WERI-Rb-1 (cell line): ENCODE data around the gene DPY19L1.
"Not testable (repeated sequence)": the region's sequence is repeated elsewhere in the genome, so short reads cannot be mapped to it uniquely, and the experiment has no call there.

ENCODE experiments used
- DNase-seq: peaks from one replicate; pipeline ENCODE4 v3.0.0-alpha.2; 2020
- H3K27ac ChIP-seq: fragments of 250-450 bp; sonication (Bioruptor Pico); 2 replicates; pipeline ENCODE4 v1.5.1; 2020; ENCODE audit warnings: mild to moderate bottlenecking, moderate library complexity
- H3K27me3 ChIP-seq: fragments of 250-450 bp; sonication (Bioruptor Pico); 2 replicates; pipeline ENCODE4 v1.5.1; 2021; ENCODE audit warnings: mild to moderate bottlenecking, low read depth, moderate library complexity; ENCODE audit not compliant: insufficient read depth, severe bottlenecking
- H3K36me3 ChIP-seq: fragments of 250-450 bp; sonication (Bioruptor Pico); 2 replicates; pipeline ENCODE4 v1.5.1; 2020; ENCODE audit warnings: mild to moderate bottlenecking, moderate library complexity
- H3K4me3 ChIP-seq: 2 replicates; pipeline ENCODE4 v1.5.1; 2011; ENCODE audit warnings: low read depth, mild to moderate bottlenecking, control low read depth, low read length
- H3K9me3 ChIP-seq: fragments of 250-450 bp; sonication (Bioruptor Pico); 2 replicates; pipeline ENCODE4 v1.5.1; 2021; ENCODE audit warnings: mild to moderate bottlenecking, moderate library complexity; ENCODE audit not compliant: severe bottlenecking
- TF ChIP-seq, protein P1 (sequence below): IDR thresholded peaks from 2 replicates; pipeline ENCODE4 v1.5.1; 2011; ENCODE audit warnings: low read depth, mild to moderate bottlenecking, control low read depth, inconsistent platforms, low read length

DPY19L1 gene

DNA sequence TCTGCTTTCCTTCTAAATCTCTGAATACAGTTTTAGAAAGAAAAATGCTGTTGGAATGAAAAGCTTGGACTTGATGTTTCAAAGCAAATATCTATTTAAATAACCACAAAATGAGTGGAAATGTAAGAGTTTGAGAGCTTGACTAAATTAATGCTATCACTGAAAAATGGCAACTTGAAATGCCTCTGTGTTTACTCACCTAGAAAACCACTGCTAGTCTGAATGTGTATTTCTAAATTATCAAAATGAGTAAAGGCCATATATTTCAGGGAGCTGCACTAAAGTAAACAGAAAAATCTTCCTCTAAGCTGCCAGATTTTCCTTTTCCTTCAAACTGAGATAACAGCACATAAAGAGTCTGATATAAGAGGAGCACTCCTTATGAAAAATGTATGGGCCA is 87.9 kb downstream of the DPY19L1 start:
- Histone ChIP-seq H3K27ac (no peak overlapping the region), H3K36me3 (no peaks in the 10 kb centered on the region), H3K27me3 (no peaks in the 10 kb centered on the region), H3K4me3 (no peak overlapping the region), H3K9me3 (no peaks in the 10 kb centered on the region)
- TF ChIP-seq, protein P1, sequence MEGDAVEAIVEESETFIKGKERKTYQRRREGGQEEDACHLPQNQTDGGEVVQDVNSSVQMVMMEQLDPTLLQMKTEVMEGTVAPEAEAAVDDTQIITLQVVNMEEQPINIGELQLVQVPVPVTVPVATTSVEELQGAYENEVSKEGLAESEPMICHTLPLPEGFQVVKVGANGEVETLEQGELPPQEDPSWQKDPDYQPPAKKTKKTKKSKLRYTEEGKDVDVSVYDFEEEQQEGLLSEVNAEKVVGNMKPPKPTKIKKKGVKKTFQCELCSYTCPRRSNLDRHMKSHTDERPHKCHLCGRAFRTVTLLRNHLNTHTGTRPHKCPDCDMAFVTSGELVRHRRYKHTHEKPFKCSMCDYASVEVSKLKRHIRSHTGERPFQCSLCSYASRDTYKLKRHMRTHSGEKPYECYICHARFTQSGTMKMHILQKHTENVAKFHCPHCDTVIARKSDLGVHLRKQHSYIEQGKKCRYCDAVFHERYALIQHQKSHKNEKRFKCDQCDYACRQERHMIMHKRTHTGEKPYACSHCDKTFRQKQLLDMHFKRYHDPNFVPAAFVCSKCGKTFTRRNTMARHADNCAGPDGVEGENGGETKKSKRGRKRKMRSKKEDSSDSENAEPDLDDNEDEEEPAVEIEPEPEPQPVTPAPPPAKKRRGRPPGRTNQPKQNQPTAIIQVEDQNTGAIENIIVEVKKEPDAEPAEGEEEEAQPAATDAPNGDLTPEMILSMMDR, result no peak
- no peak for DNase-seq

DNA sequence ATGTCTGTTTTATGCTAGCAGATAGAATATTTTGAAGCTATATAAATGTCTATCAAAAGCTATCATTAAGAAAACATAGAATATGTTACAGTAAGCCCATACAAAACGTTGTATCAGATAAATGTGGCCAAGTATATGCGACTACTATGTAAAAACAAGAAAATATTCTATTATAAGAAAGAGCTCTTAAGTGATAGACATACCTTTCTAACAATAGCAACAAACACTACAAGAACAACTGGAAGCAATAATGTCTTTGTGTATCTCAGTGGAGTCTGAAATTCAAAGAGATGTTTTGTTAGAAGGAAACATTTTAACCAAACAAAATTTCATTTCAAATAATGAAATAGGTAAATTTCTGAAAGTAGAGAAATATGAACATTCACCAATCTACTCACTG is 89.9 kb downstream of the DPY19L1 start:
- DNase-seq, result not testable (repeated sequence)

DNA sequence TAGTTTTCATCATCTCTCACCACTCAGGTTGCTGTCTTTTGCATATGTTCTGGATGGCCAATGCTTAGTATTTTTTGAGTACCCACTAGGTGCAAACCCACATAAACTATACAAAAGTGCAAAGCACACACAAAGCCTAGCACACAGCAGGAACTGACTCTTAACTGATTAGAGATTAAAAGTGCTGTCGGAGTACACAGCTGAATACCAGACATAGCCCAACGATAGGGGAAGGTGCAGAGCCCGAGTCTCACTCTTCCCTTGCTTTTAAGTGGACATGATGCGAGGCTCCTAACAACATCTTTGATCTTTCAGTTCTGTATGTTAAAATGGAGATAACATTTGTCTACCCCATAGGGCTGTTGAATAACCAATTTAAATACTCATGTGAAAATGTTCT is 90.8 kb downstream of the DPY19L1 start:
- H3K27ac ChIP-seq, result no peak overlapping the region
- H3K27me3 ChIP-seq, result no peaks in the 10 kb centered on the region
- no peak overlapping the region for H3K4me3 ChIP-seq
- H3K9me3 ChIP-seq, result no peaks in the 10 kb centered on the region
- no peak for DNase-seq
- H3K36me3 ChIP-seq, result no peaks in the 10 kb centered on the region
- TF ChIP-seq, protein P1, result no peak

More for the DNA sequence above, 89.9 kb downstream of the DPY19L1 start:
- H3K4me3 ChIP-seq, H3K9me3 ChIP-seq, H3K27me3 ChIP-seq, H3K36me3 ChIP-seq, H3K27ac ChIP-seq: not testable (repeated sequence)

DNA sequence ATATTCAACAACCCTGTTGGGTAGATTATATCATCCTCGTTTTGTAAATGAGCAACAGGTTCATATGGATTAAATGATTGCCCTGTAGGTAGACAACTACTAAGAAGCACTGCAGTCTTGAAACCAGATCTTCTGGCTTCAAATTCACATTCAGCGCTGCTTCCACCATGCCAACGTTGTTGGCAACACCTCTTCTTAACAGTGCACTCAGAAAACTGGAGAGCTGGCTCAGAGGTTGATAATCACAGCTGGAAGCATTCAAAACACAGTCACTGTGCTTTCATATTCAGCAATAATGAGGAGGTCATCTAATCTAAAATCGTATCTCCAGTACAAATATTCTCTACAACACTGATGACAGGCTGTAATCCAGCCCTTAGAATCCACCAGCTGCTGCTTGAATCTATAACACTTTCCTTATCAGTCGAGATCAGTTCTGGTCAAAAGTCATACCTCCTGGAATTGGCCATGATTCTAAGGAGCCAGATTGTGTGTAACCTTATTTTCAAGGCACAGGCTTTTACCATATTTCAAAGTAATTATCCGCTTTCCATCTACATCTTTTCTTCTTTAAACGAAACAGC is 91.3 kb downstream of the DPY19L1 start:
- not testable (repeated sequence) for H3K36me3 ChIP-seq, H3K4me3 ChIP-seq, H3K27ac ChIP-seq, H3K9me3 ChIP-seq, H3K27me3 ChIP-seq, DNase-seq

DNA sequence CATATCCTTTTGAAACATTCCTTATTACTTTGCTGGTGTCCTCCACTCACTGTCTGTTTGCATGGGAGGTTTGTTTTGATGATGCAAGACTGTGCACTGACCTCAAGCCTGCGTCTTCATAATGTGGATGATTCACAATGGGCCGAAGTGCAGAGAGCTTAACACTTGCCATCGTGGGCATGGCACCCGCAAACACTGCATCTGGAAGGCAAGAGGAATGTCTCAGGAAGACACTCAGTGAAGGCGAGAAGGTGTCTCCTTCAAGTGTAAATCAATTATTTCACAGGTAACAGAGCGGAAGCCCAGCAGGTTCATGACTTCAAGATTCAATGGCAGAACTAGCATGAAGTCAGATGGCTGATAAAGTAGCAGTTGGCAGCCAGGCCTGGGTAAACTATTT is 98.1 kb downstream of the DPY19L1 start:
- TF ChIP-seq, protein P1, result no peak
- DNase-seq, result no peak
- Histone ChIP-seq H3K9me3 (no peaks in the 10 kb centered on the region), H3K27ac (no peak overlapping the region), H3K27me3 (no peaks in the 10 kb centered on the region), H3K36me3 (peaks cover 3% of the 10 kb centered on the region; the same call in 1 of the 2 replicates), H3K4me3 (no peak overlapping the region)

DNA sequence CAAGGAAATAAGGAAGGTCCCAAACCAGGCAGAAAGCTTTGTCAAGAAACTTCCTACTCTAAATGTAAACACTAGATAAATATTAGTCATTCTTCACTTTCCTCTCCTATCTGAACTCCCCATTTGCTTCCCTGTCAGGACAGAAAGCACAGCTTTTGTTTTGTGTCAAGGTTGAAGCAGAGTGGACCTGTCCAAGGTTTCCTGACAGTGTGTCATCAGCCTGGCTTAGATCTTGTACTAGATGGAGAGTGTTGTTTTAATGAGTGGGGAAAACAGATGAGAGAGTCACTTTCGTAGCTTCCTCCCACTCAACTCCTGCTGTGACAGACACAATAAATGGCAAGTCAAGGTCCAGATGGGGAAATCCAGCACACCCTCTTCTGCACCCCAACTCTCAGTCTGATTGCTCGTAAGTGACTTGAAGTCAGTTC is 101.5 kb downstream of the DPY19L1 start:
- not testable (repeated sequence) for DNase-seq, H3K36me3 ChIP-seq, H3K27me3 ChIP-seq, H3K9me3 ChIP-seq, H3K4me3 ChIP-seq, H3K27ac ChIP-seq

DNA sequence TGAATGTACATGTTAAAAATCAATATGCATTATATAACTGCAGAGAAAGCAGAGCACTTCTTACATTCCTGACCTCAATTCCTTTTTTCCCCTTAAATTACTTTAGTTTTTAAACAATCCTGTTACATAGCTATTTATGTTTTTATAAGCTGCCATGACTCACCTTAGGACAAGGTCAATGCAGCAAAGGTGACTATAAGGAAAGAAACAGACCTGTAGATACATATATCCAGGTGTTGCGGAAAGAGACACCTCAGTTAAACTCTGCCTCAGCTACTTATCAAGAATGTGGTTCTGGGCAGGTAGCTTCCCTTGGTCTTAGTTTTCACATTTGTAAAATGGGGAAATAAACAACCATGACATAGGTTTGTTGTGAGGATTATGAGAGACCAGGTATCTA is 105.5 kb downstream of the DPY19L1 start:
- H3K4me3 ChIP-seq, result no peak overlapping the region
- DNase-seq, result no peak
- H3K36me3 ChIP-seq, result no peaks in the 10 kb centered on the region
- TF ChIP-seq, protein P1, result no peak
- H3K9me3 ChIP-seq, result no peaks in the 10 kb centered on the region
- H3K27ac ChIP-seq, result no peak overlapping the region
- no peaks in the 10 kb centered on the region for H3K27me3 ChIP-seq

DNA sequence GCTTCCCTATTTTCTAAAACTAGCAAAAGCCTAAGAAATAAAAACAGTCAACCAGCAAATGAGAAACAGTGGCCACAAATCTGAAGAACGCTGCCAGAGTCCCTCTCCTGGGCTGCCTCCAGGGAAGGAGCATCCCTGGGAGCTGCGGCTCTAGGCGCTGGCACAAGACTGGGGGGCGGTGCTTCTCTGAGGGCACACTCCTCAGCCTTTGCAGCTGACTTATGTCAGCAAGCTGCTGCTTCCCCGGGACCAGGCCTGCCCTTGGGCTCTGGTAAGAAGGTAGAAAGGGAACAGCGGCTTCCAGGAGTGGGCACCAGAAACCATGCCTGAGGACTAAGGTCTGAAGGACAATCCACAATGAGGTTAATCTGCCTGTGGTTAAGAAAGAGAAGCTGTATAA is 107.5 kb downstream of the DPY19L1 start:
- H3K27me3 ChIP-seq, H3K9me3 ChIP-seq, H3K27ac ChIP-seq, H3K36me3 ChIP-seq, H3K4me3 ChIP-seq, DNase-seq: not testable (repeated sequence)
